Activated effector memory CD4-positive, alpha-beta T cell treated with Interleukin-2 at 50 U/mL for 16 hours (primary cell): ENCODE measurements around the gene TSPAN18.
"Not testable (repeated sequence)": the region's sequence is repeated elsewhere in the genome, so short reads cannot be mapped to it uniquely, and the experiment has no call there.

Source experiments
- DNase-seq: peaks from one replicate; pipeline ENCODE4 v3.0.0-alpha.2; 2020

TSPAN18 gene

GRCh38 chr11:44854086-44854485, 127.3 kb downstream of the TSPAN18 start:
- DNase-seq, result no peak

DNA sequence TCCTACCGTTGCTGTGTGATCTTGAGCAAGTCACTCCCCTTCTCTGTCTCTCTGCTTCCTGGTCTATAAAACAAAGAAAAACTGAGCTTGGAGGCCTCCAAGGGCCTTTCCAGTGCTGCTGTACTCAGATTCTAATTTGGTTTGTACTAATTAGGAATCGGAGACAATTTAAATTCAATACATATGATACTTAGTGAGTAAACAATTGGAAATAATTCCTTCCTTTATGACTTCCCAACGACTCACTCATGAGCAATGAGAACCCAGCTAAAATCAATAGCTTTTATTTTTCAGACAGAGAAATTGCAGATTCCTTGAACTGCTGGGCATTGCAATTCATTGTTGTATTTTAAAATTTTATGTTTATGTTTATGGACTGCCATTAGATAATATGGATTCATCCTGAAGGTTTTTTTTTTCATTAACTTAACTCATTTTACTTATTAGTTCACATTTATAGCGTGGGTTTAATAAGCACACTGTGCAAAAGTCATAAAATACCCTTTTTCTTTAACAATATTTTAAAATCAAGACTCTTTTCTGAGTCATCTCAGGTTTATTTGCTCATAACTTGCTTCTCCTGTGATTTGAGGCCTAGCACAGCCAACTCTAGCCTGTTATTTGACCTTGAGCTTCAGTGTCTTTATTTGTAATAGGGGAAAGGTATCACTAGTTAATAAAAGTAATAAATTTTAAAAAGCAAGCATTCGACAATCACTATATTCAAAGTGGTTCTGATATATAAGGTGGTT, 128.2 kb downstream of the TSPAN18 start:
- DNase-seq, result no peak

GRCh38 chr11:44855493-44855849, 128.7 kb downstream of the TSPAN18 start:
- no peak for DNase-seq

GRCh38 chr11:44857490-44858090, 130.8 kb downstream of the TSPAN18 start:
- no peak for DNase-seq

GRCh38 chr11:44858796-44859527, 132.2 kb downstream of the TSPAN18 start:
- no peak for DNase-seq

GRCh38 chr11:44859528-44859925, 132.8 kb downstream of the TSPAN18 start:
- DNase-seq, result no peak

- DNase-seq, result no peak
Measured at GRCh38 chr11:44860346-44860745, 133.6 kb downstream of the TSPAN18 start.

GRCh38 chr11:44861849-44862557, 135.2 kb downstream of the TSPAN18 start:
- peak; percentile 78 for DNase-seq

GRCh38 chr11:44862558-44863101, 135.9 kb downstream of the TSPAN18 start:
- no peak for DNase-seq

- no peak for DNase-seq
Measured at GRCh38 chr11:44863231-44863630, 136.5 kb downstream of the TSPAN18 start.

DNA sequence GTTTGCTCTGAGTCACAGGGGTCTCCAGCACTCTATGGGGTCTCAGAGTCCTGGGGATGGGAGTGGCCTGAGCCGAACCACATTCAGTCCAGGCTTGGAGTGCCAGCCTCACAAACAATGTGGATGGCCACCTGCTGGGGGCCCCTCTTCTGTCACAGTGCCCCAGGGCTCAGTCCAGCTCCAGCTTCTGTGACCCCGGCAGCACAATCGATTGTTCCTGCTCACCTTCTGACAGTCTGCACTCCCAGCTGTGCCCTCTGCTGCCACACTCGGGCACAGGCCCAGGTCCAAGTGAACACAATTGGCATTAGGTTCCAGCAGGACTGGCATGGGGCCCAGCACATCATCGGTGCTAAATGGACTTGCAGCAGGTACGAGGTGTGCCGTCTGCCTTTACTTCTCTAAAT, 139.1 kb downstream of the TSPAN18 start:
- no peak for DNase-seq

- DNase-seq, result no peak
Measured at GRCh38 chr11:44866286-44866685, 139.5 kb downstream of the TSPAN18 start.

DNA sequence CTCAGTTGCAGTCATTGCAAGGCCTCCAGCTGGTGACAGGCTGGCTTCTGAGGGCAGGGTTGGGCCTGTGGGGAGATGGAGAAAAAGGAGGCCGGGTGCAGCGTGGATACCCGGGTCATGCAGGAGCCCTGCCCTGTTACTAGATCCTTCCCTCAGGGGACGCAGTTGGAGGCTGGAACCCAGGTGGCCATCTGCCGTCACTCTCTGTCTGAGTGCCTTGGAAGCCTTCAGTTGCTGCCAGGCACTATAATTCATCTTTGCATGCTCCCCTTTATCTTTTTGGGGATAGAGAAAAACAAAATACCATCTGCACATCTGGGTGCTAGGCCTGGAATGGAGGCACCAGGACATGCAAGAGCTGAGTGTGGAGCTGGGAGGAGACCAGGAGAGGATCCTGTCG, 141.3 kb downstream of the TSPAN18 start:
- no peak for DNase-seq

- no peak for DNase-seq
Measured at GRCh38 chr11:44868455-44869421, 142.0 kb downstream of the TSPAN18 start.

GRCh38 chr11:44870181-44870580, 143.4 kb downstream of the TSPAN18 start:
- DNase-seq, result no peak

DNA sequence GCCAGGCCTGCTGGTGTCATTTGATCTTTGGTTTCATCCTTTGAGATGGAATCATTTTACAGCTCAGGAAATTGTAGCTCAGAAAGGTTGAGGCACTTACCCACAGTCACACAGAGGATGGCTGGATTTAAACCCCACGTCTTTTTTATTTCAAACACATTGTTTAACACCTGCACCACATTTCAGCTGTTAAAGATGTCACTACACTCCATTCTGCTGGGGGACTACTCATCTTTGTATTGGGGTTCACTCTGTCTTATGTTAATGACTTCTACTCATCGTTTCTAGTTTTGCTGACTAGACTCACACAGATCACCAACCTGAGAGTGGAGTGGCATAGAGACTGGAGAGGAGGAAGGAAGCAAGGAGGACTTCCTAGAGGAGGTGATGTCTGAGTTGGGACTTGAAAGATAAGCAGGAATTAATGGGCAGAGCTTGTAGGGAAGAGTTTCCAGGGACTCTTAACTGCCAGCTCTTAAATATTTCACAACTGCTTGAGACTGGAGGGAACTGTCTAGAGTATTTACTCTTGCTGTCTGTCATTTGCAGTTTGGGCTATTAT, 143.9 kb downstream of the TSPAN18 start:
- DNase-seq, result no peak

GRCh38 chr11:44871682-44872081, 144.9 kb downstream of the TSPAN18 start:
- not testable (repeated sequence) for DNase-seq

DNA sequence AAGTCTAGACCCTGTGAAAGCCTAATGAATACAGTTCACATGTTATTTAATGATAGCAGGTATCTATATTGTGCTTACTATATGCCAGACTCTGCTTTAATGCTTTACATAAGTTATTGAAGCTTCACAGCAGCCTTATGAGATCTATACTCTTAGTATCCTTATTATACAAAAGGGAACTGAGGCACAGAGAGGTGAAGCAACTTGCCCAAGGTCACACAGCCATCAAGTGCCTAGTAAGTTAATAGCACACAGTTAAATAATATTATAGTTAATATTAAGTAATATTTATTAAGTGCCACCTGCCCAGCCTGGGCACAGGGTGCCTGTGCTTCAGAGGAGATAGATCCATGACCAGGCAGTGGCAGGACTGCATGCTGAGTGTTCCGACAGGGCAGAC, 145.8 kb downstream of the TSPAN18 start:
- no peak for DNase-seq

DNA sequence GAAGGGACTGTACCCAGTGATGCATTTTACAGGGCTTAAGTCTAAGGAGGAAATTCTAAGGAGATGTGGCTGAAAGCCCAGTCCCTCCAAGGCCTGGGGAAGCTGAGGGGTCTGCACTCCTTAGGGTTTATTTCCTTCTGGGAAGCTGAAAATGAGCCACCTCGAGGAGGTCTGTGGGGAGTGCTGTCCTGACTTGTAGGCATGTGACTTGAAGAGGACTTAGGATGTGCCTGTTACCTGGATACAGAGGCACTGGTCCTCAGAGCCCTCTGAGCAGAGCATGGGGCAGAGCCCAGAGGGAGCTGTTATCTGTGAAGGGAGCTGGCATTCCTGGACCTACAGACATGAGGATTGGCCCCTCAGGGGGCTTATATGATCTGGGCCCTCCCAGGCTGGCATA, 146.8 kb downstream of the TSPAN18 start:
- no peak for DNase-seq

DNA sequence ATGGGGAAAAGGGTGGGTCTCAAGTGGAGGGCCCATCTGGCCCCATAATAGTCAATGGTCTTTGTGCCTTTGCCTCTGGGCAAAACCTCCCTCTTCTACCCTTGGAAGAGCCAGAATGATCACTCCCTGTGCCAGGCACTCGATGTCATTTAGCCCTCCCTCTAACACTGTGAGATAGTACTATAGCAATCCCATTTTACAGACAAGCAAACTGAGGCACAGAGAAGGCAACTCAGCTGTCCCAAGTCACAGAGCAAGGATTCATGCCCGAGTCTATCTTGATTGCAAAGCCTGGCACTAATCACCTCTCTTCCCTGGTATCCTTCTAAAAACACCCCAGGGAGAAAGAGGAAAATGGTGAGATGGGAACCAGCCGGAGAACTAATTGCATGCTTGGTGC, 147.5 kb downstream of the TSPAN18 start:
- DNase-seq, result no peak

DNA sequence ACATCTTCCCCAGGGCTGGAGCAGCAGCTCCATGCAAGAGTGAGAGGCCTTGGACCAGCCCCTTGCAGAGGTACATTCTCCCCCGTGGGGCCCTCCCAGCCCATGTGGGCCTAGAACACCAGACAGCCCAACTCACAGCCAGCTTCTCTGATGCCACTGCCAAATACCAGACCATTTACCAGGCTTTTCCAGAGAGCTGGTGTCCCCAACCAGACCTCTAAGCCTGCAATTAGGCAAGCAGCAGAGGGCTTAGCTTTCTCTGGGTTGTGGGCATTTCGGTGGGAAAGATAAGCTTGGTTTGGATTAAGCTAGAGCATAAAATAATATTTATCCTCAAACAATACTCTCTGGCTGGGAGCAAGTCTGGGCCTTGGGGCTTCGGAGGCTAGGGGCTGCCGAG, 148.3 kb downstream of the TSPAN18 start:
- DNase-seq, result no peak
